A549 (cell line): ENCODE measurements around the gene RPS21. TPM values are rescaled to one million over a fixed set of nuclear protein-coding genes. Genes with fewer than 3 reads are reported as not detected.

ENCODE experiments used
- ATAC-seq, 2 experiments: fragments of 200-7000 bp in 1 of 2; fragments of >200 bp in 1 of 2; cut with Nextera tagmentation in 1 of 2; cut with Tn5 transposase in 1 of 2; 3 replicates each; pipeline versions ENCODE4 v1.8.0 to v1.9.1; 2018 to 2020; ENCODE audit warnings: mild to moderate bottlenecking in 1 of 2, moderate library complexity in 1 of 2
- CTCF ChIA-PET: fragments of 300-600 bp; sonication (Branson Sonifier 250); formaldehyde crosslinking; extraction: SDS; loops from one replicate; lab custom pipeline; 2021; ENCODE audit warnings: antibody characterized with exemption, inconsistent platforms; lab: Yijun Ruan, JAX
- POLR2A ChIA-PET: fragments of 350-600 bp; formaldehyde crosslinking; extraction: SDS; loops from one replicate; lab custom pipeline; 2021; ENCODE audit warnings: antibody characterized with exemption, inconsistent platforms; lab: Yijun Ruan, JAX
- DNase-seq, 2 experiments: peaks; one replicate each; pipeline versions ENCODE4 v3.0.0 to v3.0.0-alpha.2; 2011 to 2016; ENCODE audit warnings: low read depth in 1 of 2, low spot score in 1 of 2
- FAIRE-seq: peaks from 2 replicates; lab custom pipeline; 2011; peaks lifted over from hg19 to GRCh38; lab: Jason Lieb, UNC
- H3K27ac ChIP-seq, 2 experiments: fragments of >200 bp; sonication (Bioruptor Twin); formaldehyde crosslinking; 3 replicates each; pipeline ENCODE4 v1.5.1; 2016 to 2017
- H3K4me1 ChIP-seq: fragments of >200 bp; sonication (Bioruptor Twin); formaldehyde crosslinking; 3 replicates; pipeline ENCODE4 v1.6.1; 2016
- H3K4me2 ChIP-seq: fragments of >200 bp; sonication (Bioruptor Twin); formaldehyde crosslinking; 3 replicates; pipeline ENCODE4 v1.6.1; 2016
- H3K4me3 ChIP-seq: fragments of >200 bp; sonication (Bioruptor Twin); formaldehyde crosslinking; 3 replicates; pipeline ENCODE4 v1.5.1; 2016
- H3K9me3 ChIP-seq: fragments of >200 bp; sonication (Bioruptor Twin); formaldehyde crosslinking; 3 replicates; pipeline ENCODE4 v1.6.1; 2016
- BHLHE40 ChIP-seq: IDR thresholded peaks from 2 replicates; pipeline ENCODE4 v1.6.1; 2012; ENCODE audit warnings: low read depth, low read length, inconsistent platforms
- CBX2 ChIP-seq: fragments of 200-600 bp; sonication (generic); IDR thresholded peaks from 2 replicates; pipeline ENCODE4 v1.6.1; 2016; ENCODE audit warnings: low read depth, mild to moderate bottlenecking, borderline replicate concordance
- CTCF ChIP-seq: fragments of >200 bp; sonication (Bioruptor Twin); formaldehyde crosslinking; IDR thresholded peaks from 3 replicates; pipeline ENCODE4 v1.5.1; 2016
- E2F6 ChIP-seq: IDR thresholded peaks from 2 replicates; pipeline ENCODE4 v1.6.1; 2012; ENCODE audit warnings: low read depth, borderline replicate concordance
- ELK1 ChIP-seq: fragments of 150-350 bp; IDR thresholded peaks from 2 replicates; pipeline ENCODE4 v1.6.1; 2014; ENCODE audit warnings: low read depth, mild to moderate bottlenecking, low read length
- EP300 ChIP-seq, 2 experiments: fragments of >200 bp; sonication (Bioruptor Twin); formaldehyde crosslinking; IDR thresholded peaks; 2 replicates in 1 of 2; 3 replicates in 1 of 2; pipeline ENCODE4 v1.6.1; 2016 to 2017
- FOSB ChIP-seq: fragments of 250-450 bp; sonication (Bioruptor Pico); IDR thresholded peaks from 2 replicates; pipeline ENCODE4 v1.5.0; 2020; ENCODE audit warnings: mild to moderate bottlenecking, moderate library complexity
- HDAC2 ChIP-seq: fragments of 200-600 bp; sonication (generic); IDR thresholded peaks from 2 replicates; pipeline ENCODE4 v1.6.1; 2016
- HES2 ChIP-seq: fragments of >200 bp; sonication (Bioruptor Twin); formaldehyde crosslinking; IDR thresholded peaks from 2 replicates; pipeline ENCODE4 v1.6.1; 2016
- HEYL ChIP-seq: fragments of 250-450 bp; sonication (Bioruptor Pico); IDR thresholded peaks from 2 replicates; pipeline ENCODE4 v1.8.0; 2021; ENCODE audit warnings: mild to moderate bottlenecking, moderate library complexity
- HOXA7 ChIP-seq: fragments of 250-450 bp; sonication (Bioruptor Pico); IDR thresholded peaks from 2 replicates; pipeline ENCODE4 v1.5.0; 2020; ENCODE audit warnings: mild to moderate bottlenecking, moderate library complexity
- HOXB5 ChIP-seq: fragments of 250-450 bp; sonication (Bioruptor Pico); IDR thresholded peaks from 2 replicates; pipeline ENCODE4 v1.5.0; 2020; ENCODE audit warnings: mild to moderate bottlenecking, moderate library complexity
- KDM5A ChIP-seq: fragments of 200-600 bp; sonication (generic); IDR thresholded peaks from 2 replicates; pipeline ENCODE4 v1.6.1; 2016; ENCODE audit warnings: antibody characterized with exemption, mild to moderate bottlenecking
- MAFK ChIP-seq: fragments of 450-650 bp; IDR thresholded peaks from 2 replicates; pipeline ENCODE4 v1.6.1; 2014; ENCODE audit not compliant: partially characterized antibody
- MAX ChIP-seq: IDR thresholded peaks from 2 replicates; pipeline ENCODE4 v1.6.1; 2012
- MYC ChIP-seq: IDR thresholded peaks from 2 replicates; pipeline ENCODE4 v1.6.1; 2012; ENCODE audit warnings: mild to moderate bottlenecking, inconsistent platforms, low read length, improper control_type of control experiment, borderline replicate concordance
- NPAS2 ChIP-seq: fragments of 250-450 bp; sonication (Bioruptor Pico); IDR thresholded peaks from 2 replicates; pipeline ENCODE4 v1.8.0; 2022; ENCODE audit warnings: mild to moderate bottlenecking, moderate library complexity, borderline replicate concordance
- NR3C1 ChIP-seq: fragments of >200 bp; sonication (Bioruptor Twin); formaldehyde crosslinking; IDR thresholded peaks from 3 replicates; pipeline ENCODE4 v1.6.1; 2017
- POLR2A ChIP-seq: IDR thresholded peaks from 2 replicates; pipeline ENCODE4 v1.6.1; 2012; ENCODE audit warnings: mild to moderate bottlenecking, low read length
- RAD21 ChIP-seq, 2 experiments: fragments of >200 bp in 1 of 2; sonication (Bioruptor Twin) in 1 of 2; formaldehyde crosslinking in 1 of 2; IDR thresholded peaks in 1 of 2; conservative IDR thresholded peaks in 1 of 2; 2 replicates in 1 of 2; 3 replicates in 1 of 2; pipeline ENCODE4 v1.6.1; 2012 to 2018; ENCODE audit warnings: inconsistent platforms in 1 of 2
- RCOR1 ChIP-seq: fragments of 150-350 bp; IDR thresholded peaks from 2 replicates; pipeline ENCODE4 v1.6.1; 2014; ENCODE audit warnings: antibody characterized with exemption, low read length, low read depth
- RNF2 ChIP-seq: fragments of 200-600 bp; sonication (generic); IDR thresholded peaks from 2 replicates; pipeline ENCODE4 v1.6.1; 2016; ENCODE audit warnings: low read depth, mild to moderate bottlenecking, antibody characterized with exemption, moderate library complexity, borderline replicate concordance
- SMC3 ChIP-seq: fragments of >200 bp; sonication (Bioruptor Twin); formaldehyde crosslinking; IDR thresholded peaks from 3 replicates; pipeline ENCODE4 v1.6.1; 2018; ENCODE audit warnings: inconsistent platforms
- TFCP2L1 ChIP-seq: fragments of 250-450 bp; sonication (Bioruptor Pico); IDR thresholded peaks from 2 replicates; pipeline ENCODE4 v1.5.0; 2021; ENCODE audit warnings: mild to moderate bottlenecking
- ZFP36 ChIP-seq: fragments of 450-650 bp; IDR thresholded peaks from 2 replicates; pipeline ENCODE4 v1.6.1; 2014; ENCODE audit warnings: borderline replicate concordance; ENCODE audit not compliant: partially characterized antibody
- WGBS: methylation state at CpG from one replicate; pipeline ENCODE4 v1.1.6; 2017; ENCODE audit errors: missing lambda C conversion rate; 5-methylcytosine and 5-hydroxymethylcytosine counted together
- polyA plus RNA-seq, 4 experiments: library from polyadenylated mRNA; depleted of rRNA in 3 of 4; stranded (reverse); fragments of >200 nt; fragmentation: RNase III in 1 of 4; extraction: RNeasy Plus Mini Kit Qiagen cat#74134 plus additional on column Dnase treatment in 1 of 4; gene quantifications; 2 replicates in 3 of 4; 3 replicates in 1 of 4; pipeline ENCODE4 v1.2.3, GENCODE V29; 2011 to 2017

Gene RPS21
- polyA plus RNA-seq, 2 of the 4 experiments (the other 2 are of a cell fraction): 2,862 to 4,026 TPM

- CTCF ChIA-PET: interaction anchor here (0.6 to 3.9 kb wide), 43 partner anchors 8 to 394 kb away, joined by 3 to 31 read pairs (median 5); partner anchors contain the start of genes LAMA5, RBBP8NL and SLCO4A1
- Histone ChIP-seq H3K4me2 (peak overlapping the region; percentile 58), H3K4me1 (peaks cover 21% of the 10 kb centered on the region)
- TF ChIP-seq MAX: peak; percentile 32; the same call in 1 of the 2 replicates
- peak; percentile 56 to 64 for TF ChIP-seq RAD21 (conservative IDR thresholded peaks at IDR 0.05 in 1 of 2, IDR thresholded peaks at IDR 0.05 in 1 of 2)
- no peak for TF ChIP-seq RNF2
- no peak for TF ChIP-seq E2F6
- peak; percentile 41; the same call in 1 of the 3 replicates for TF ChIP-seq SMC3
- TF ChIP-seq CTCF: peak; percentile 61
- TF ChIP-seq, all 56 proteins: peak for 4
- 0 out of 3 replicates have a peak overlapping the region, but pooled peaks have one; percentile 7 for H3K4me3 ChIP-seq
- POLR2A ChIA-PET: interaction anchor here (0.7 kb wide), 1 partner anchor 384 kb away, joined by 3 read pairs; no protein-coding TSS in a partner anchor
- DNase-seq: peak; percentile 49 to 51
- ATAC-seq: peak; percentile 27 to 47; a peak in 5 of 6 replicates
- FAIRE-seq: no peak
- peak overlapping the region in 1 of 2 experiments; percentile 30; a peak in 2 of 6 replicates for H3K27ac ChIP-seq
- WGBS: 7% methylated on average over 16 of the region's 30 CpGs
- no peaks in the 10 kb centered on the region for H3K9me3 ChIP-seq
Observed at GRCh38 chr20:62409931-62410745, 23.2 kb downstream of the RPS21 start.

GRCh38 chr20:62410746-62411478 is 24.0 kb downstream of the RPS21 start:
- 89% methylated on average over 8 of the region's 19 CpGs for WGBS
- FAIRE-seq (no peak), ATAC-seq (no peak), DNase-seq (no peak)
- CTCF ChIA-PET: interaction anchor here (0.6 to 3.9 kb wide), 34 partner anchors 8 to 393 kb away, joined by 3 to 31 read pairs (median 5); partner anchors contain the start of genes LAMA5 and RBBP8NL
- Histone ChIP-seq H3K4me2 (peak overlapping the region; percentile 58; the same call in 2 of the 3 replicates), H3K9me3 (no peaks in the 10 kb centered on the region), H3K27ac (peak overlapping the region in 1 of 2 experiments; percentile 30; a peak in 2 of 6 replicates), H3K4me3 (no peak overlapping the region), H3K4me1 (peaks cover 15% of the 10 kb centered on the region)
- TF ChIP-seq POLR2A: no peak
- TF ChIP-seq MAFK: no peak
- TF ChIP-seq HOXB5 (CRISPR knock-in tag): no peak
- TF ChIP-seq HOXA7 (CRISPR knock-in tag): no peak
- no peak for TF ChIP-seq ZFP36
- no peak for TF ChIP-seq CBX2
- TF ChIP-seq RCOR1: no peak
- POLR2A ChIA-PET: no interaction called here

- DNase-seq (no peak), FAIRE-seq (no peak), ATAC-seq (no peak)
- Histone ChIP-seq H3K4me2 (no peak overlapping the region), H3K9me3 (no peaks in the 10 kb centered on the region), H3K4me3 (no peak overlapping the region), H3K27ac (no peak overlapping the region), H3K4me1 (peaks cover 9% of the 10 kb centered on the region; the same call in 1 of the 3 replicates)
- ChIA-PET POLR2A (no interaction called here), CTCF (interaction anchor here (0.6 to 3.9 kb wide), 13 partner anchors 8 to 380 kb away, joined by 3 to 31 read pairs (median 10); partner anchors contain the start of gene RBBP8NL)
- 67% methylated on average over 17 of the region's 24 CpGs for WGBS
- TF ChIP-seq KDM5A (no peak), NPAS2 (CRISPR knock-in tag) (no peak), NR3C1 (no peak), EP300 (IDR thresholded peaks at IDR 0.05) (no peak), RCOR1 (no peak), HEYL (CRISPR knock-in tag) (no peak), MYC (no peak), TFCP2L1 (CRISPR knock-in tag) (no peak), FOSB (CRISPR knock-in tag) (no peak), HOXA7 (CRISPR knock-in tag) (no peak), BHLHE40 (no peak), HES2 (no peak), HDAC2 (no peak), MAFK (no peak), ELK1 (no peak)
Observed at GRCh38 chr20:62411479-62412193, 24.7 kb downstream of the RPS21 start.
